H9 (cell line): ENCODE measurements around the gene ZWILCH. TPM values are rescaled to one million over a fixed set of nuclear protein-coding genes. Genes with fewer than 3 reads are reported as not detected.

ENCODE experiments used
- DNase-seq: peaks from one replicate; pipeline ENCODE4 v3.0.0-alpha.2; 2017
- H2AFZ ChIP-seq: one replicate; pipeline ENCODE4 v1.6.1; 2013; ENCODE audit warnings: mild to moderate bottlenecking, low read length, control low read depth, moderate library complexity
- H2AK5ac ChIP-seq: 2 replicates; pipeline ENCODE4 v1.6.1; 2013; ENCODE audit warnings: low read length, control low read depth, mixed read lengths; ENCODE audit not compliant: insufficient read length
- H2BK120ac ChIP-seq: one replicate; pipeline ENCODE4 v1.6.1; 2013; ENCODE audit warnings: low read depth, mild to moderate bottlenecking, low read length, control low read depth, inconsistent platforms; ENCODE audit not compliant: poor library complexity, severe bottlenecking
- H2BK12ac ChIP-seq: 2 replicates; pipeline ENCODE4 v1.6.1; 2013; ENCODE audit warnings: low read length, control low read depth, mixed read lengths, low read depth; ENCODE audit not compliant: insufficient read length
- H2BK15ac ChIP-seq: 2 replicates; pipeline ENCODE4 v1.6.1; 2013; ENCODE audit warnings: low read depth, low read length, control low read depth
- H2BK20ac ChIP-seq: one replicate; pipeline ENCODE4 v1.6.1; 2013; ENCODE audit warnings: low read depth, mild to moderate bottlenecking, low read length, control low read depth, inconsistent platforms; ENCODE audit not compliant: poor library complexity, severe bottlenecking
- H2BK5ac ChIP-seq: 2 replicates; pipeline ENCODE4 v1.6.1; 2013; ENCODE audit warnings: low read length, control low read depth, mixed read lengths; ENCODE audit not compliant: insufficient read length
- H3K14ac ChIP-seq: 2 replicates; pipeline ENCODE4 v1.6.1; 2013; ENCODE audit warnings: low read length, control low read depth; ENCODE audit not compliant: insufficient read depth
- H3K18ac ChIP-seq: 2 replicates; pipeline ENCODE4 v1.6.1; 2013; ENCODE audit warnings: low read depth, mild to moderate bottlenecking, mixed read lengths, low read length, control low read depth; ENCODE audit not compliant: insufficient read length
- H3K23ac ChIP-seq: 2 replicates; pipeline ENCODE4 v1.6.1; 2013; ENCODE audit warnings: low read length, control low read depth, mixed read lengths, low read depth; ENCODE audit not compliant: insufficient read length
- H3K23me2 ChIP-seq: 2 replicates; pipeline ENCODE4 v1.6.1; 2013; ENCODE audit warnings: low read depth, mild to moderate bottlenecking, mixed read lengths, low read length, control low read depth; ENCODE audit not compliant: insufficient read length, poor library complexity, severe bottlenecking
- H3K27ac ChIP-seq: 2 replicates; pipeline ENCODE4 v1.5.1; 2013; ENCODE audit warnings: low read length, control low read depth, mixed read lengths, low read depth; ENCODE audit not compliant: insufficient read length
- H3K27me3 ChIP-seq: 2 replicates; pipeline ENCODE4 v1.6.1; 2013; ENCODE audit warnings: low read length, control low read depth, inconsistent platforms; ENCODE audit not compliant: insufficient read depth
- H3K4ac ChIP-seq: 2 replicates; pipeline ENCODE4 v1.6.1; 2013; ENCODE audit warnings: low read depth, mild to moderate bottlenecking, control low read depth, inconsistent platforms, low read length, moderate library complexity
- H3K4me1 ChIP-seq: 2 replicates; pipeline ENCODE4 v1.6.1; 2013; ENCODE audit warnings: low read length, control low read depth, inconsistent platforms; ENCODE audit not compliant: insufficient read depth
- H3K4me2 ChIP-seq: 2 replicates; pipeline ENCODE4 v1.6.1; 2013; ENCODE audit warnings: low read length, control low read depth, mixed read lengths; ENCODE audit not compliant: insufficient read length, insufficient read depth
- H3K56ac ChIP-seq: 2 replicates; pipeline ENCODE4 v1.6.1; 2013; ENCODE audit warnings: low read depth, mild to moderate bottlenecking, mixed read lengths, low read length, control low read depth; ENCODE audit not compliant: insufficient read length
- H3K79me1 ChIP-seq: 2 replicates; pipeline ENCODE4 v1.6.1; 2013; ENCODE audit warnings: low read depth, mild to moderate bottlenecking, moderate library complexity, low read length, control low read depth, inconsistent platforms; ENCODE audit not compliant: insufficient read depth, poor library complexity, severe bottlenecking
- H3K79me2 ChIP-seq: 2 replicates; pipeline ENCODE4 v1.6.1; 2013; ENCODE audit warnings: low read length, control low read depth, inconsistent platforms; ENCODE audit not compliant: insufficient read depth
- H3K9ac ChIP-seq: 2 replicates; pipeline ENCODE4 v1.6.1; 2013; ENCODE audit warnings: low read length, control low read depth, mixed read lengths; ENCODE audit not compliant: insufficient read length; ENCODE audit errors: extremely low read depth
- H3K9me3 ChIP-seq: one replicate; pipeline ENCODE4 v1.6.1; 2013; ENCODE audit warnings: low read depth, low read length, inconsistent platforms; ENCODE audit not compliant: control insufficient read depth
- H3T11ph ChIP-seq: one replicate; pipeline ENCODE4 v1.6.1; 2013; ENCODE audit warnings: mild to moderate bottlenecking, low read length, control low read depth, inconsistent platforms
- H4K20me1 ChIP-seq: one replicate; pipeline ENCODE4 v1.6.1; 2013; ENCODE audit not compliant: control insufficient read depth, insufficient read length, insufficient read depth
- H4K5ac ChIP-seq: 2 replicates; pipeline ENCODE4 v1.6.1; 2013; ENCODE audit warnings: low read depth, mild to moderate bottlenecking, mixed read lengths, low read length, control low read depth; ENCODE audit not compliant: insufficient read length
- H4K8ac ChIP-seq: replicated peaks from 2 replicates; pipeline ENCODE4 v1.6.1; 2013; ENCODE audit warnings: low read length, control low read depth, mixed read lengths, low read depth; ENCODE audit not compliant: insufficient read length
- H4K91ac ChIP-seq: 2 replicates; pipeline ENCODE4 v1.6.1; 2013; ENCODE audit warnings: low read depth, mild to moderate bottlenecking, moderate library complexity, mixed read lengths, low read length, control low read depth; ENCODE audit not compliant: insufficient read length
- H3K27ac Mint-ChIP-seq, 3 experiments: 2 replicates in 2 of 3; 3 replicates in 1 of 3; pipeline ENCODE4 v1.8.0; 2020 to 2021; ENCODE audit warnings: mixed read lengths in 3 of 3, mild to moderate bottlenecking in 1 of 3, moderate library complexity in 1 of 3
- H3K27me3 Mint-ChIP-seq: 2 replicates; pipeline ENCODE4 v1.8.0; 2021; ENCODE audit warnings: low read depth, mild to moderate bottlenecking, moderate library complexity, mixed read lengths
- H3K36me3 Mint-ChIP-seq, 3 experiments: 2 replicates in 2 of 3; 3 replicates in 1 of 3; pipeline ENCODE4 v1.8.0; 2020 to 2021; ENCODE audit warnings: low read depth in 3 of 3, mixed read lengths in 3 of 3; ENCODE audit not compliant: insufficient read depth in 1 of 3
- H3K4me1 Mint-ChIP-seq, 2 experiments: 2 replicates each; pipeline ENCODE4 v1.8.0; 2020; ENCODE audit warnings: mixed read lengths in 2 of 2
- H3K4me3 Mint-ChIP-seq, 2 experiments: 2 replicates in 1 of 2; 3 replicates in 1 of 2; pipeline ENCODE4 v1.8.0; 2020 to 2021; ENCODE audit warnings: mild to moderate bottlenecking in 2 of 2, mixed read lengths in 2 of 2, moderate library complexity in 1 of 2
- H3K9me3 Mint-ChIP-seq, 2 experiments: 2 replicates in 1 of 2; 3 replicates in 1 of 2; pipeline ENCODE4 v1.8.0; 2020; ENCODE audit warnings: mild to moderate bottlenecking in 2 of 2, mixed read lengths in 2 of 2, moderate library complexity in 1 of 2
- WGBS: extraction: QIAGEN DNeasy Blood & Tissue Kit; methylation state at CpG from one replicate; pipeline ENCODE4 v1.1.7; 2013; ENCODE audit warnings: missing lambda C conversion rate, low lambda C conversion rate, mixed read lengths; ENCODE audit not compliant: insufficient read length; ENCODE audit errors: extremely low coverage; 5-methylcytosine and 5-hydroxymethylcytosine counted together
- total RNA-seq: library from RNA; stranded (reverse); gene quantifications from 2 replicates; pipeline ENCODE4 v1.2.1, GENCODE V29; 2021
- TF ChIP-seq, protein P1 (sequence below): fragments of 200-600 bp; sonication (generic); conservative IDR thresholded peaks from 3 replicates; pipeline ENCODE4 v1.8.0; 2021; ENCODE audit warnings: antibody characterized with exemption, mild to moderate bottlenecking

ZWILCH gene
- total RNA-seq, 1 experiment from 2014 or later: 47.2 TPM

DNA sequence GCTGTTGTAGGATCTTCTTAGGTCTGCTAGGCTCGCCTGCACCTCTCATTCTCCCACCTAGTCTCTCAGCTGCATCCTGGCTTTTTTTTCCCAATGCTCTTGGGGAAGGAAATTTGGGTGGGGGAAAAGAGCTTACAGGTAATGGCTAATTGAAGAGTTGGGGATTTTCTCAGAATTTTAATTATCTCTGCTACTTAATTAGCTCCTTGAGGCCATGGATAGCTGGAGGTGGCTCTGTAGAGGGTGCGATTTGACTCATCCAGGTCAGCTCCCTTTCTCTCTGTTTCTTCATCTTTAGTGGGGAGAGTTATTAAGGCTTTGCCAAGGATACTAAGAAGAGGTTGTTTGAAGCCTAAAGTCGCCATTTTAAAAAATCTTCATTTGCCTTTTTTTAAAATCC, 30.2 kb upstream of the ZWILCH start:
- H3K4me2 ChIP-seq: no peak overlapping the region
- WGBS: no CpG with 5 or more reads among the region's 3 CpGs
- H4K5ac ChIP-seq: no peak overlapping the region
- no peak overlapping the region for H3K23ac ChIP-seq
- Mint-ChIP-seq H3K9me3 (no peaks in the 10 kb centered on the region), H3K36me3 (peaks cover 0 to 3% (median 0%) of the 10 kb centered on the region in 3 experiments; a peak in 4 of 7 replicates), H3K27ac (no peak overlapping the region), H3K4me3 (no peak overlapping the region), H3K4me1 (peaks cover 71 to 75% of the 10 kb centered on the region in 2 experiments), H3K27me3 (no peaks in the 10 kb centered on the region)
- H2BK20ac ChIP-seq: no peak overlapping the region
- DNase-seq: no peak
- no peak overlapping the region for H3K27ac ChIP-seq
- no peak overlapping the region for H2AK5ac ChIP-seq
- no peak overlapping the region for H3K4ac ChIP-seq
- H3K23me2 ChIP-seq: no peaks in the 10 kb centered on the region
- no peaks in the 10 kb centered on the region for H3K79me1 ChIP-seq
- no peak overlapping the region for H3K18ac ChIP-seq
- H4K91ac ChIP-seq: no peak overlapping the region
- H4K8ac ChIP-seq: no peak overlapping the region
- H2BK120ac ChIP-seq: no peak overlapping the region
- no peaks in the 10 kb centered on the region for H3K9me3 ChIP-seq
- H3K4me1 ChIP-seq: peaks cover 32% of the 10 kb centered on the region
- H3K56ac ChIP-seq: no peak overlapping the region
- H2BK12ac ChIP-seq: no peak overlapping the region
- TF ChIP-seq, protein P1, sequence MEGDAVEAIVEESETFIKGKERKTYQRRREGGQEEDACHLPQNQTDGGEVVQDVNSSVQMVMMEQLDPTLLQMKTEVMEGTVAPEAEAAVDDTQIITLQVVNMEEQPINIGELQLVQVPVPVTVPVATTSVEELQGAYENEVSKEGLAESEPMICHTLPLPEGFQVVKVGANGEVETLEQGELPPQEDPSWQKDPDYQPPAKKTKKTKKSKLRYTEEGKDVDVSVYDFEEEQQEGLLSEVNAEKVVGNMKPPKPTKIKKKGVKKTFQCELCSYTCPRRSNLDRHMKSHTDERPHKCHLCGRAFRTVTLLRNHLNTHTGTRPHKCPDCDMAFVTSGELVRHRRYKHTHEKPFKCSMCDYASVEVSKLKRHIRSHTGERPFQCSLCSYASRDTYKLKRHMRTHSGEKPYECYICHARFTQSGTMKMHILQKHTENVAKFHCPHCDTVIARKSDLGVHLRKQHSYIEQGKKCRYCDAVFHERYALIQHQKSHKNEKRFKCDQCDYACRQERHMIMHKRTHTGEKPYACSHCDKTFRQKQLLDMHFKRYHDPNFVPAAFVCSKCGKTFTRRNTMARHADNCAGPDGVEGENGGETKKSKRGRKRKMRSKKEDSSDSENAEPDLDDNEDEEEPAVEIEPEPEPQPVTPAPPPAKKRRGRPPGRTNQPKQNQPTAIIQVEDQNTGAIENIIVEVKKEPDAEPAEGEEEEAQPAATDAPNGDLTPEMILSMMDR: no peak
- no peak overlapping the region for H2AFZ ChIP-seq
- no peak overlapping the region for H3K14ac ChIP-seq
- H3K79me2 ChIP-seq: no peaks in the 10 kb centered on the region
- H2BK5ac ChIP-seq: no peak overlapping the region
- no peak overlapping the region for H2BK15ac ChIP-seq
- no peak overlapping the region for H3K9ac ChIP-seq
- no peaks in the 10 kb centered on the region for H4K20me1 ChIP-seq
- H3K27me3 ChIP-seq: no peaks in the 10 kb centered on the region
- H3T11ph ChIP-seq: no peak overlapping the region
